ENCODE results near the gene ADGRB3.
"Not testable (repeated sequence)": the region's sequence is repeated elsewhere in the genome, so short reads cannot be mapped to it uniquely, and the experiment has no call there.

ADGRB3 gene

GRCh38 chr6:68651011-68651985, 16.2 kb downstream of the ADGRB3 start:
- DNase-seq: no peak

- no peak for DNase-seq
Measured at GRCh38 chr6:68652117-68652536, 17.0 kb downstream of the ADGRB3 start.

GRCh38 chr6:68653074-68653705, 18.1 kb downstream of the ADGRB3 start:
- DNase-seq: no peak

GRCh38 chr6:68653706-68654089, 18.6 kb downstream of the ADGRB3 start:
- DNase-seq: no peak

- no peak for DNase-seq
Measured at GRCh38 chr6:68654134-68654533, 19.1 kb downstream of the ADGRB3 start.

- DNase-seq: no peak
Measured at GRCh38 chr6:68655028-68655427, 19.9 kb downstream of the ADGRB3 start.

GRCh38 chr6:68657374-68658139, 22.5 kb downstream of the ADGRB3 start:
- no peak for DNase-seq

GRCh38 chr6:68658338-68658737, 23.3 kb downstream of the ADGRB3 start:
- DNase-seq: no peak

- DNase-seq: no peak
Measured at GRCh38 chr6:68673255-68673654, 38.2 kb downstream of the ADGRB3 start.

- no peak for DNase-seq
Measured at GRCh38 chr6:68675548-68675947, 40.5 kb downstream of the ADGRB3 start.

- DNase-seq: not testable (repeated sequence)
Measured at GRCh38 chr6:68676094-68676493, 41.0 kb downstream of the ADGRB3 start.

- DNase-seq: no peak
Measured at GRCh38 chr6:68677058-68677457, 42.0 kb downstream of the ADGRB3 start.

- no peak for DNase-seq
Measured at GRCh38 chr6:68679399-68679798, 44.3 kb downstream of the ADGRB3 start.

- no peak for DNase-seq
Measured at GRCh38 chr6:68680264-68680663, 45.2 kb downstream of the ADGRB3 start.

- DNase-seq: no peak
Measured at GRCh38 chr6:68689910-68690309, 54.8 kb downstream of the ADGRB3 start.

- no peak for DNase-seq
Measured at GRCh38 chr6:68691120-68691519, 56.0 kb downstream of the ADGRB3 start.

GRCh38 chr6:68693271-68693670, 58.2 kb downstream of the ADGRB3 start:
- DNase-seq: no peak

GRCh38 chr6:68695403-68695802, 60.3 kb downstream of the ADGRB3 start:
- DNase-seq: no peak

GRCh38 chr6:68695838-68696237, 60.8 kb downstream of the ADGRB3 start:
- no peak for DNase-seq

GRCh38 chr6:68697394-68697793, 62.3 kb downstream of the ADGRB3 start:
- DNase-seq: no peak

- no peak for DNase-seq
Measured at GRCh38 chr6:68701159-68701558, 66.1 kb downstream of the ADGRB3 start.

GRCh38 chr6:68704485-68704884, 69.4 kb downstream of the ADGRB3 start:
- DNase-seq: no peak

GRCh38 chr6:68709091-68709490, 74.0 kb downstream of the ADGRB3 start:
- DNase-seq: no peak
